Hematopoietic multipotent progenitor cell treated with erythropoietin and hydrocortisone succinate and interleukin-3 and kit ligand, for 6 days (in vitro differentiated cells): ENCODE measurements around the gene GRHPR.
"Not testable (repeated sequence)": the region's sequence is repeated elsewhere in the genome, so short reads cannot be mapped to it uniquely, and the experiment has no call there.

ENCODE experiments used
- DNase-seq: peaks from one replicate; pipeline ENCODE4 v3.0.0-alpha.2; 2015

Gene GRHPR

DNA sequence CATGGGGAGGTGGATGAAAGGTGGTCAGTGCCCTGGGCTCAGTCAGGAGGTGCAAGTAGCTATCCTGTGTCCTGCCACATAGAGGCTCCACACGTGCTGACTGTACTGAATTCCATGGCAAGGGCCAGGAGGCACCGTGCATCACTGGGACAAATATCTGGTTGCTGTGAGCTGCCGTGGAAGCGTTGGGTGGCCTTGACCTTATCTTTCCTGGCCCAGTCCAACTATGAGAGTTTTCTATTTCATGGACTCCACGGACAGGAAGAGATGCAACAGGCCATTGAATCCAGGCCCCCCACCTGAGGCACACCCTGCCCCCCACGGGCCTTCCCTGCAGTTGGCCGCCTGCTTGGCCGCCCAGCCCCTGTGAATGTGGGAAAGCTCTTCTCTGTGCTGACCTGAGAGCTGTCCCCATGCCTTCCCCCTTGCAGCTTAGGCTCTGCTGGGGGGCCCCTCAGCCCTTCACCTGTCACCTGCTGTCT lies 1.7 kb downstream of the GRHPR start:
- DNase-seq, result no peak

DNA sequence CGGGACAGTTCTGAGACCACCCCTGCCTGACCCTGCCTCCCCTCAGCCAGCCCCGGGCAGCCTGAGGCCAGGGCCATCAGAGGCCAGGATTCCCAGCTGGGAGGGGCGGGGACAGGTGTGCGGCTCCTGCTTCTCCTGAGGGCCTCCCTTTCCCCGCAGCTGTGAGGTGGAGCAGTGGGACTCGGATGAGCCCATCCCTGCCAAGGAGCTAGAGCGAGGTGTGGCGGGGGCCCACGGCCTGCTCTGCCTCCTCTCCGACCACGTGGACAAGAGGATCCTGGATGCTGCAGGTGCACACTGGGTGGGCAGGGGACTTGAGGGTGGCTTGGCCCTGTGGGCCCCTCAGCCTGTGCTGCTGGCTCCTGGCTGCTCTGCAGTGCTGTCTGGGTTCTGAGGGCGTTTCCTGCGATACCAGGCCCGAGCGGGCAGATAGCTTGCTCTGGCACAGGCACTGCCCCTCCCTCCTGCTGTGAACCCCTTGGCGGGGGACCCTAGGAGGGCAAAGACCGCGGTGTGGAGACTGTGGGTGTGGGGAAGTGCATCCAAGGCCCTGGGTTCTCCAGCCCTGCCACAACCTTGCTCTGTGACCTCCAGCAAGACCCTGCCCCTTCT lies 2.3 kb downstream of the GRHPR start:
- no peak for DNase-seq

DNA sequence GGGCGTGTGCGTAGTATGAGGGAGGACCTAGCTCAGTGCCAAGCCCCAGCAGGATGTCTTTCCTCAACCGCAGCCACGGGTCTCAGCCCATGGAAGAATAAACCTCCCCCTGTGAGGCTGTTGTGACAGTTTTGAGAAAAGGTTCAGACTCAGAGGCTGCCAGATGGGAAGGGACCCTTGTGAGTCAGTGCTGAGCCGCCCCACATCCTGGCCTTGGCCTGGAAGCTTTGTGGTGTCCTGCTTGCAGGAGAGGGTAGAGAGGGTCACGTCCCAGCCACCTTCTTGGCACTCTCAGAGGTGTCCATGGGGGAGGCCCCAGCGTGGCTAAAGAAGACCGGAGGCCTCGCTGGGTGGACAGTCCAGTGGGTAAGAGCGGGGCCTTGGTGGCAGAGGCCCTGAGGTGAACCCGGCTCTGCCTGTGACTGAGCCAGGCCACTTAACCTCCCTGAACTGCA lies 2.8 kb downstream of the GRHPR start:
- DNase-seq, result no peak

DNA sequence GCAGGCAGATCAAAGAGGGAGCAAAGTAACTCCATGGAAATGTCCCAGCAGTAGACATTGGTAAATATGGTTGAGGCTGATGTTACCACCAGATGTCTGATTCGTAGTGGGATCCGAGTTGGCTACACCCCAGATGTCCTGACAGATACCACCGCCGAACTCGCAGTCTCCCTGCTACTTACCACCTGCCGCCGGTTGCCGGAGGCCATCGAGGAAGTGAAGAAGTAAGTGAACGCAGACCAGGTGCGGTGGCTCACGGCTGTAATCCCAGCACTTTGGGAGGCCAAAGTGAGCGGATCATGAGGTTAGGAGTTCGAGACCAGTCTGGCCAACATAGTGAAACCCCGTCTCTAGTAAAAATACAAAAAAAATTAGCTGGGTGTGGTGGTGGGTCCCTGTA lies 3.9 kb downstream of the GRHPR start:
- DNase-seq, result not testable (repeated sequence)

DNA sequence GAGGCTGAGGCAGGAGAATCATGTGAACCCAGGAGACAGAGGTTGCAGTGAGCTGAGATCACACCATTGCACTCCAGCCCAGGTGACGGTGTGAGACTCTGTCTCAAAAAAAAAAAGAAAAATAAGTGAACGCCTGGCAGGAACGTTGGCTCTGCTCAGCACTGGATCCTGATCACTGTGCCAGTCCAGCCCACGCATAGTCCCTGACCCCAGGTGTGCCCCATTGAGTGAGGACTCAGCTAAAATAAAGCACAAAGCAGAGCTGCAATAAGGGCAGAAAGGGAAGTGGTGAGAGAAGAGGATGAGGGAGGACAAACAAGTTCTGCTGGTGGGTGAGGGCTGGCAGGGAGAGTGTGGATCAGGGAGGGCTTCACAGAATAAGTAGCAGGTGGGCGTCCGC lies 4.3 kb downstream of the GRHPR start:
- no peak for DNase-seq

DNA sequence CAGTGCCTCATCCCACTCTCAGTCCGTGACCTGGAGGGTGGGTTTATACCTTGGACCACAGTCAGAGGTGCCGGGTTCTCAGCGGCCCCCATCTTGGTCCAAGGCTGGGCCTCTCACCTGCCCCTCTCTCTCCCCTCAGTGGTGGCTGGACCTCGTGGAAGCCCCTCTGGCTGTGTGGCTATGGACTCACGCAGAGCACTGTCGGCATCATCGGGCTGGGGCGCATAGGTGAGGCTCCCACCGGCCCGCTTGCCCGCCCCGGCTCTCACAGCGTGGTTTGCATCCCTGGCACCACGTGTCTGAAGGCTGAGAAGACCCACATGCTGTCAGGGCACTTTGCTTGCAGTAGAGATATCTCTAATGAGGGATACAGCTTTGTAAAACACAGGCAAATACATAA lies 5.8 kb downstream of the GRHPR start:
- DNase-seq, result no peak

DNA sequence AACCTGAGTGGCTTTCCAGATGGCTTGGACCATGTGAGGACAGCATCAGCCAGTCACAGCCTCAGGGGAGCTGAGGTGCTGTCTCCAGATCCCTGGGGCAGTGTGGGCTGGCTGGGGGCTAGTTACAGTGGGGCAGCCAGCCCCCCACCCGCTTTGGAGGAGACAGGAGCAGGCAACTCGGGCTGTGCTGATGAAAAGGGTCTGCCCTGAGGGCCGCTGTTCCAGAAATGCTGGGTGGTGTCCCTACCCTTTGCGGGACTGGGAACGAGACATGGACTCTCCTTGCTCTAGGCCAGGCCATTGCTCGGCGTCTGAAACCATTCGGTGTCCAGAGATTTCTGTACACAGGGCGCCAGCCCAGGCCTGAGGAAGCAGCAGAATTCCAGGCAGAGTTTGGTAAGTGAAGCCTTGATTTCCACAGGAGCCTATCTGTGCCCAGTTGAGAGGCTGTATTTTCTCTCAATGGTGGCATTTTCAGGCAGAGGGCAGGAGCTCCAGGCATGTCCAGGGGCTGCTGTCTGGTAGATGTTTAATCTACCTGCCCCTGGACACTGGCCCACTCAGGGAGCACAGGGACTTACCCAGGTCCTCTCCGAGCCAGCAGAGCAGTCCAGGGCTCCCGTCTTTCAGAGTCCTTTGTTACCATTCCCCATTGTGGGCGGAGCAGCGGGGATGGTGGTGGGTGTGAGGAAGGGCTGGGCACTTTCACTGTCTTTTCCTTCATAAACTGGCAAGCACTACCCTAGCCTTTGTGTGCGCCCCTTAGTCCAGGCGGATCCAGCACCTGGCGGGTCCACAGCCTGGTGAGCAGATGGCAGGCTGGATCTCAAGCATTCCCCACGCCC lies 7.2 kb downstream of the GRHPR start:
- DNase-seq, result no peak

DNA sequence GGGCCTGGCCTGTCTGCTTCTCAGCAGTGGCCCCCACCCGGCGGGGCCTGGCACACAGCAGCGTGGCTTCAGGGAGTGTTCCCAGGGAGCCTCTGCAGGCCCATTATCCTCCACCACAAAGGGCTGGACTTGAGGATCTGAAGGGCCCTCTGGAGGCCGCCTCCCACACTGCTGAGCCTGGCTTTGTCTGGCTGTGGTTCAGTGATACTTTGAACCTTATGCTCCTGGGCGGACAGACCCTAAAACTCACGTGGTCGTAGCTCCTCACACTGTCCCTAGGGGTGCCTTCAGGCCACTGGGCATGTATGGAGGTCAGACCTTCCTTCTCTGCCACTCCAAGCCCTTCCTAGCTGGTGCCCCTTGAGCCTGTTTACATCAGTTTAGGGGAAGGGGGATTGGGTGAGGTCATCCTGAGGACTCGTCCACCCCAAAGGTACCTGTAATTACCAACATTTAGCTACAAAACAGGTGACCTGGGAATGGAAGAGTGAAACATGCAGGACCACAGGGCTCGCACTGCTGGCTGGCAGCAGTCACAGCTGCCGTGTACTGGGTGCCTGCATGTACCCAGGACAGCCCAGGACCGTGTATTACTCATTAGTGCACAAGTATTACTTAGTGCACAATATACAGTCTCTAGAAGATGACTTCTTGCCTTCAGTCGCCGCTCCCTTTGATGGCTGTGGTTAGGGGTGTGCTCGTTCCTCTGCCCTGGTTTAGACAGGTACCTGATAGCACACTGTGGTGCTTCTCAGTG lies 8.5 kb downstream of the GRHPR start:
- peak; percentile 41 for DNase-seq

DNA sequence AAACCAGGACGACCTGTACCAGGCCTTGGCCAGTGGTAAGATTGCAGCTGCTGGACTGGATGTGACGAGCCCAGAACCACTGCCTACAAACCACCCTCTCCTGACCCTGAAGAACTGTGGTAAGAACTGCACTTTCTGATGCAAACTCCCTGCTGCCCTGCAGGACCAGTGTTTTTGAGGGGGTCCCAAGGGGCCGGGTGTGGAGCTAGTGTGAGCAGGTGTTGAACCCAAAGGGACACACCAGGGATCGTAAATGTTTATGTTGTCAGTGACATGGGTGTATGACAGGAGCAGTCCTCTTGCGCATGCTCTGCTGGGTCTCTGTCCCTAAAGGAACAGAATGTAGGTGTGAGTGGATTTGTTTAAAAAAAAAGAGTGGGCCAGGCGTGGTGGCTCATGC lies 9.5 kb downstream of the GRHPR start:
- DNase-seq, result no peak

DNA sequence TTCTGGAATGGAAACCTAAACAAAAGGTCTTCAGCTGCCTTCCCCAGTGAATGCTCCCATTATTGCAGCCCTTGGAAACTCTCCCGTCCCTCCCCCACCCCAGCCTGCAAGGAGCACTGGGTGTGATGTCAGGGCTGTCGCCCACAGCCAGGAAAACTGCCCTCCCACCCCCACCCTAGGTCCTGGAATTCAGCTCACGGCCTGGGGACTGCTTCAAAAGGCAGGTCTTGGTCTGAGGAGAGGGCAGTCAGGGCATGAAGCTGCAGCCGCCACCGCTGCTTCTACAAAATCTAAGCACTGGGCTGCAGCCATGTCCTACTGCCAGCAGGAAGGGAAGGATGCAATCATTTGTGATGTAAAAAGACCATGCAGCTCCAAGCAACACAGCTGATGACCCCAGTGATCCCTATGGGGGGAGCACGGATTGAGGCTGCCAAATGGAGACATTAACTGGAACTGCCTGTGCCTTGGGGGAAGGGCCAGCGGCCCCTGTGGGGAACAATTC lies 11.4 kb downstream of the GRHPR start:
- DNase-seq, result no peak

DNA sequence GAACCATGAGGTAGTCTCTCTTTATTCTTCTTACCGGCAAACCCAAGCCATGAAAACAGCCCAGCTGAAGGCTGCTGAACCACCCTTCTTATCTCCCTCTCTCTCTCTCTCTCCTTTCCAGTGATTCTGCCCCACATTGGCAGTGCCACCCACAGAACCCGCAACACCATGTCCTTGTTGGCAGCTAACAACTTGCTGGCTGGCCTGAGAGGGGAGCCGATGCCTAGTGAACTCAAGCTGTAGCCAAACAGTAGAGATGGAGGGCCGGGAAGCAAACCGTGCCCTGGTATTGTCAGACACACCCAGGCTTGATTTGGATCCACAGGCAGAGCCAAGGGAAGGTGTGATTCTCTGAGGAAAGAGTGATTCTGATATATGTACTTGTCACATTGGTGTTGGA lies 14.0 kb downstream of the GRHPR start:
- no peak for DNase-seq

DNA sequence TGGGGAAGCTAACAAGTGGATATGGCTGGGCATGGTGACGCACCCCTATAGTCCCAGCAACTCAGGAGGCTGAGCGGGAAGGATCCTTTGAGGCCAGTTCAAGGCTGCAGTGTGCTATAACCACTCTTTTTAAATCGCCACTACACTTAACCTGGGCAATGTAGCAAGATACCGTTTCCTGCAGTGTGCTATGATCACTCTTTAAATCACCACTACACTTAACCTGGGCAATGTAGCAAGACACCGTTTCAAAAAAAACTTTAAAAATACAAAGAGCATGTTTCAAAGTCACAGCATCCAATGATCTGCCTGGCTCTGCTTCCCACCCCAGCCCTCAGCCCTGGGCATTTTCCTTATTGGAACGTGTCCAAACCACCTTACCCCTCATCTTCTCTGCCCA lies 14.5 kb downstream of the GRHPR start:
- DNase-seq, result no peak

DNA sequence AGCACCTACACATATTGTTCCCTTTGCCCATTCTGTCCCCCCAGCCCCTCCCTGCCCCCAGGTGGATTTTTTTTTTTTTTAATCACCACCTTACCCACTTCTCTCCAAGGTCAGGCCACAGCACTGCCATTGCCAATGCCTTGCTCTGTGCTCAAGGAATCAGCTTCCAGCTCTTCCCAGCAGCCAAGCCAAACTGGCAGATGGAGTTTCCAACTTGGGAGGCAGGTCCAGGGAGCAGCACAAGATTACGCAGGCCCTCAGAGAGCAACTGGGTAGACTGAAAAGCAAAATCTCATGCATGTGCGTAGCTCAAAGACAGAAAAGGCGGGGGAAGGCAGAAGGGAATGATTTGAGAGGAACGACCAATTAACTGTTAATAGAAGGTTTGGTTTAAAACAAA lies 15.1 kb downstream of the GRHPR start:
- DNase-seq, result no peak

DNA sequence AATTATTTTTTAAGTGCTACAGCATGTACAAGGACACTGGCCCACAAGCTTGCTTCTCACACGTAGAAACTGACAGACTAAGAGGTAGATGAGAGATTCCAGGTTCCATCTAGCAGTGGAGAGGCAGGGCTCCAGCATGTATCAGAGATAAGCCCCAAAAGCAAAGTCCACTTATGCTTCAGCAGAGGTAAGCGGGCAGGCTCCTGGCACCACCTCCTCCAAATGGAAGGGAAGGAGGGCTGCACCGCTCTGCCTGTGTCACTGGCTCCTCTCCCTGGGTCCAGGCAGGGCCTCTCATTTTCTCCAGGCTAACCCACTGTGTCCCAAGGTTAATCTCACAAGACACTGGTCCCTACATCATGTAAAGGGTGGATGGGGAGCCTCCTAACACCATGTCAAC lies 15.9 kb downstream of the GRHPR start:
- DNase-seq, result no peak

DNA sequence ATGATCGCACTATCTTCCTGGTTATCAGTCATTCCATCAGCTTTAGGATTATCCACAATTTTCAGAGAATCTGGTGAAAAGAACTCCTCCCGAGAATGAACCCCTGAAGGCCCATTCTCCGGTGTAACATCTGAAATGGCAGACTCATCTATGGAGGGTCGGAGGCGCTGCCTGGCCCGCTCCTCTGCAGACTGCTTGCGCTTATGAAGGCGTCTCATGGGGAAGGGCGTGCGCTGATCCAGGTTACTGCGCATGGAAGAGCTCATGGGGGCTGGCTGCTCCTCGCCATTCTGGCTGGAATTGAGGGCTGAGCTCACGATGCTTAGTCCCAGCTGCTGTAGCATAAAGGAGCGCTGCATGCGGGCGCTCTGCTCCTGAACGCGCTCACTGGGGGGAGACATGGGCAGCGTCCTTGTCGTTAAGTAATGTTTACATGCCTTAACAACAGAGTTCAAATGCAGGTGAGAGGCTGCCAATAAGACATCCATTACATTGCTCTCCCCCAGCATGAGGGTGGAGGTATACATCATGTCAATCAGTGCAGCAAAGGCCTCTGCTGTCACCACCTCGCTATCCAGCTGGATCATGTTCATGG lies 19.4 kb downstream of the GRHPR start:
- DNase-seq, result no peak

DNA sequence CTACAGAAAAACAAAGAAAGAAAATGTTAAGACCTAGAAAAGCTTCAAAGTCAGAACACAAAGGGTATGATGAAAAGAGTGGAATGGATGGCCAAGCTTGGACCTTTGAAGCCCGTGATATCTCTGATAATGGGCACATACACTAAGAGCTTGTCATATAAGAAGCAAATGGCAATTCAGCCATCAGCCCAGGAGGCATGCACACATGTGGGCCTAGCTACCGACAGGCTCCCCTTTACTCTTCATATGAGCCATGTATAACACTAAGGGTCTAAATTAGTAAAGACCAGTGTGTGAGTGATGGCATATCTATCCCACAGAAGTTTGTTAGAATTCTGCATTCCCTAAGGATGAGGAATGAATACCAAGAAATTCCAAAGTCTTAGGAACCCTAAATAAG lies 20.1 kb downstream of the GRHPR start:
- no peak for DNase-seq

DNA sequence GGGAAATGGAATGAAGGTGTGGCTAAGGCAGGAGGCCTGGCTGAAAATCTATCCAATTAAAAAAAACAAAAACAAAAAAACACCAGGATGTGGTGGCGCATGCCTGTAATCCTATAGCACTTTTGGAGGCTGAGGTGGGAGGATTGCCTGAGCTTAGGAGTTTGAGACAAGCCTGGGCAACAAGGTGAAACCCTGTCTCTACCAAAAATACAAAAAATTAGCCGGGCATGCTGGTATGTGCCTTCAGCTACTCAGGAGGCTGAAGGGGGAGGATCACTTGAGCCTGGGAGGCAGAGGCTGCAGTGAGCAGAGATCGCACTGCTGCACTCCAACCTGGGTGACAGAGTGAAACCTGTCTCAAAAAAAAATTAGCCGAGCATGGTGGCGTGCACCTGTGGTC lies 21.1 kb downstream of the GRHPR start:
- DNase-seq, result no peak

DNA sequence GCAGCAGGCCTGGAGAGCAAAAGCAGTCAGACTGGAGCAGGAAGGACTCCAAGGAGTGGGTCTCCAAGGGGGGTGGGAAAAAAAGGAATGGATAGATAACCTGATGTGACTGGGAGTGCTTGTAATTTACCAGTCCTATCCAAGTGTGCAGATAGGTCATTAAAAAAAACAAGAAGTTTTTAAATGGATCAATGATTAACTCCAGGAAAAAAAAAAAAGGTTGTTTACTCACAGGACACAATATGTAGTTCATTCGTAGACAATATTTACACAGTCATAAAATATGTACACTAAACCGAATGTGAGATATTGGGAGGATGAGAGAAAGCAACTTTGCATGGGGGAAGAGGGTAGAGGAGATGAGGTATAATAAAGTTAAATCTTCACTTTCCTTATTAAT lies 22.4 kb downstream of the GRHPR start:
- DNase-seq, result no peak

DNA sequence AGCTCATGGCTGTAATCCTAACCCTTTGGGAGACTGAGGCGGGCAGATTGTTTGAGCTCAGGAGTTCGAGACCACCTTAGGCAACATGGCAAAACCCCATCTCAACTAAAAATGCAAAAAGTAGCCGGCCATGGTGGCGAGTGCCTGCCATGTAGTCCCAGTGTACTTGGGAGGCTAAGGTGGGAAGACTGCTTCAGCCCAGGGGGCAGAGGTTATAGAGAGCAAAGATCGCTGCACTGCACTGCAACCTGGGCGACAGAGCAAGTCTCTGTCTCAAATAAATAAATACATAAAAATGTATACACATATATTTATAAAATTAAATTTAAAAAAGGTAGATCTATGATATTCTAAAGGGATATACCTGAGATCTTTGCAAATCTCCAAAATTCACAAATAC lies 23.3 kb downstream of the GRHPR start:
- no peak for DNase-seq

DNA sequence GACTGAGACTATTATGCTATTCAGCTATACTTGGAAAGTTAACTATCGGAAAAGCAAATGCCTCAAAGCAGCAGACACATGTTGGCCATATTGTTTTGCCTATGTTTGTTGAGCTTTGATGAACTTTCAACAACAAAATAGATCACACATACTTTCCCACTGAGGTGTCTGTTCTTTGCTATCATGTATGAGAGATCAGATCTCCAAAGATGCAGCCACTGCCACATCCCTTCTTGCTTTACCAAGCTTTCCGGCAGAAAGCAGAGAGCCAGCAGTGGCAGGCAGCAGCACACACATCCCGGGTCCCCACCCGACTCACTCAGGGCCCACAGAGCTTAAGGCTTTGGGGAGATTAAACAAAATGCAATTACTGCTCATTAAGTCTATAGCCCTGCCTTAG lies 23.9 kb downstream of the GRHPR start:
- DNase-seq, result no peak

DNA sequence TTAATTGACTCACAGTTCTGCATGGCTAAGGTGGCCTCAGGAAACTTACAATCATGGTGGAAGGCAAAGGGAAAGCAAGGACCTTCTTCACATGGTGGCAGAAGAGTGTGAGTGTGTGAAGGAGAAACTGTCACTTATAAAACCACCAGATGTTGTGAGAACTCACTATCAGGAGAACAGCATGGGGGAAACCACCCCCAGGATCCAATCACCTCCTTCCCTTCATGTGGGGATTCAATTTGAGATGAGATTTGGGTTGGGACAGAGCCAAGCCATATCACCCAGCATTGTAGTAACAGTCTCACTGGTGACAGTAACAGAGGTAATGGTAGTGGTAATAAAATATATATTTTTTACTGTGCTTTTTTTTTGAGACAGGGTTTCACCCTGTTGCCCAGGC lies 24.6 kb downstream of the GRHPR start:
- peak; percentile 61 for DNase-seq

DNA sequence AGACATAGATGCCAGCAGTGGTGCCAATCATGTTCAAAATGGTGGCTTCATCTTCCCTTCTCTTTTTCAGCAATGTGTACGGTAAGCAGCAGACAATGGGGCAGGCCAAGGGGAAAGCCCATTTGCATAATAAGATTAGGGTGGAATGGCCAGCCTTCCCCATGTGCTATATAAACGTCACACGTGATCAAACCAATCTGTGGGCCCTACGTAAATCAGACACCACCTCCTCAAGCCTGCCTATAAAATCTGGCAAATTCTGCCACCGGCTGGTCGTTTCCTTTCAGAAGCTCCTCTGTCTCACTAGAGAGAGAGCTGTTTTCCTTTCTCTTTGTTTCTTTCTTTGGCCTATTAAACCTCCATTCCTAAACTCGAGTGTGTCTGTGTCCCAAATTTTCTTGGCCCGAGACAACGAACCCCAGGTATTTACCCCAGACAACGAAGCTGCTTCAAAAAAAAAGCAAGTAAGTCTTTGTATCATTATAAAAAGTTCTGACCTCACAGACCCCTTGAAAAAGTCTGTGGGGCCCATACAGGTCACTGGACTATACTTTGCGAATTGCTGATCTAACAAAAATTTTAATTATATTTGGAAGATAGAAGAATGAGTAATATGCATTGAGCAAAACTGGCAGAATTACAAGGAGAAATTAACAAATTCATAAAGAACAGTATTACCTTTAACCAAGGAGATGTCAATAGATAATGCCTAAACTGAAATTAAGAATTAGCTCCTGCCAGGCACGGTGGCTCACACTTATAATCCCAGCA lies 27.6 kb downstream of the GRHPR start:
- no peak for DNase-seq
